Cardiac muscle cell (in vitro differentiated cells and primary cell): ENCODE measurements around the gene AATF. TPM values are rescaled to one million over a fixed set of nuclear protein-coding genes. Genes with fewer than 3 reads are reported as not detected.

Source experiments
- DNase-seq, 2 donors: peaks; one replicate each; pipeline versions ENCODE4 v3.0.0 to v3.0.0-alpha.2; 2010 to 2017; ENCODE audit warnings: low read depth in 1 of 2, low spot score in 1 of 2
- H3K27ac ChIP-seq: fragments of 200-600 bp; sonication (generic); 2 replicates; pipeline ENCODE4 v1.5.1; 2016
- H3K27me3 ChIP-seq: fragments of 200-600 bp; sonication (generic); 2 replicates; pipeline ENCODE4 v1.6.0; 2016; ENCODE audit warnings: control low read depth
- H3K36me3 ChIP-seq: fragments of 200-600 bp; sonication (generic); 2 replicates; pipeline ENCODE4 v1.5.1; 2016; ENCODE audit warnings: control low read depth
- H3K4me1 ChIP-seq: fragments of 200-600 bp; sonication (generic); 2 replicates; pipeline ENCODE4 v1.8.1; 2017; ENCODE audit warnings: low read depth, mild to moderate bottlenecking, mixed run types
- H3K4me3 ChIP-seq: fragments of 200-600 bp; sonication (generic); 2 replicates; pipeline ENCODE4 v1.5.1; 2016; ENCODE audit warnings: mild to moderate bottlenecking
- H3K9me3 ChIP-seq: fragments of 200-600 bp; sonication (generic); 2 replicates; pipeline ENCODE4 v1.5.1; 2017; ENCODE audit warnings: low read depth, mild to moderate bottlenecking, control low read depth
- polyA plus RNA-seq: library from polyadenylated mRNA; unstranded; fragments of >200 nt; fragmentation: Nextera tagmentation; extraction: Ambion mirVana; gene quantifications from 2 replicates; pipeline ENCODE4 v1.2.1, GENCODE V29; 2016
- total RNA-seq: library from RNA; depleted of rRNA; stranded (reverse); fragments of >200 nt; gene quantifications from 2 replicates; pipeline ENCODE4 v1.2.3, GENCODE V29; 2016
- TF ChIP-seq, protein P1 (sequence below): IDR thresholded peaks from 2 replicates; pipeline ENCODE4 v1.5.1; 2012; ENCODE audit warnings: low read depth, mild to moderate bottlenecking, low read length

AATF gene
- total and polyA plus RNA-seq, 2 experiments from 2014 or later, result 43.3 to 50.2 TPM

GRCh38 chr17:36934692-36935630 lies 13.8 kb upstream of the AATF start:
- peak; percentile 19 to 79 for DNase-seq
- Histone ChIP-seq H3K36me3 (no peaks in the 10 kb centered on the region), H3K9me3 (no peaks in the 10 kb centered on the region), H3K27me3 (peaks cover 100% of the 10 kb centered on the region), H3K4me3 (peak overlapping the region; percentile 42), H3K4me1 (peaks cover 35% of the 10 kb centered on the region), H3K27ac (no peak overlapping the region)
- TF ChIP-seq, protein P1, sequence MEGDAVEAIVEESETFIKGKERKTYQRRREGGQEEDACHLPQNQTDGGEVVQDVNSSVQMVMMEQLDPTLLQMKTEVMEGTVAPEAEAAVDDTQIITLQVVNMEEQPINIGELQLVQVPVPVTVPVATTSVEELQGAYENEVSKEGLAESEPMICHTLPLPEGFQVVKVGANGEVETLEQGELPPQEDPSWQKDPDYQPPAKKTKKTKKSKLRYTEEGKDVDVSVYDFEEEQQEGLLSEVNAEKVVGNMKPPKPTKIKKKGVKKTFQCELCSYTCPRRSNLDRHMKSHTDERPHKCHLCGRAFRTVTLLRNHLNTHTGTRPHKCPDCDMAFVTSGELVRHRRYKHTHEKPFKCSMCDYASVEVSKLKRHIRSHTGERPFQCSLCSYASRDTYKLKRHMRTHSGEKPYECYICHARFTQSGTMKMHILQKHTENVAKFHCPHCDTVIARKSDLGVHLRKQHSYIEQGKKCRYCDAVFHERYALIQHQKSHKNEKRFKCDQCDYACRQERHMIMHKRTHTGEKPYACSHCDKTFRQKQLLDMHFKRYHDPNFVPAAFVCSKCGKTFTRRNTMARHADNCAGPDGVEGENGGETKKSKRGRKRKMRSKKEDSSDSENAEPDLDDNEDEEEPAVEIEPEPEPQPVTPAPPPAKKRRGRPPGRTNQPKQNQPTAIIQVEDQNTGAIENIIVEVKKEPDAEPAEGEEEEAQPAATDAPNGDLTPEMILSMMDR, result no peak

DNA sequence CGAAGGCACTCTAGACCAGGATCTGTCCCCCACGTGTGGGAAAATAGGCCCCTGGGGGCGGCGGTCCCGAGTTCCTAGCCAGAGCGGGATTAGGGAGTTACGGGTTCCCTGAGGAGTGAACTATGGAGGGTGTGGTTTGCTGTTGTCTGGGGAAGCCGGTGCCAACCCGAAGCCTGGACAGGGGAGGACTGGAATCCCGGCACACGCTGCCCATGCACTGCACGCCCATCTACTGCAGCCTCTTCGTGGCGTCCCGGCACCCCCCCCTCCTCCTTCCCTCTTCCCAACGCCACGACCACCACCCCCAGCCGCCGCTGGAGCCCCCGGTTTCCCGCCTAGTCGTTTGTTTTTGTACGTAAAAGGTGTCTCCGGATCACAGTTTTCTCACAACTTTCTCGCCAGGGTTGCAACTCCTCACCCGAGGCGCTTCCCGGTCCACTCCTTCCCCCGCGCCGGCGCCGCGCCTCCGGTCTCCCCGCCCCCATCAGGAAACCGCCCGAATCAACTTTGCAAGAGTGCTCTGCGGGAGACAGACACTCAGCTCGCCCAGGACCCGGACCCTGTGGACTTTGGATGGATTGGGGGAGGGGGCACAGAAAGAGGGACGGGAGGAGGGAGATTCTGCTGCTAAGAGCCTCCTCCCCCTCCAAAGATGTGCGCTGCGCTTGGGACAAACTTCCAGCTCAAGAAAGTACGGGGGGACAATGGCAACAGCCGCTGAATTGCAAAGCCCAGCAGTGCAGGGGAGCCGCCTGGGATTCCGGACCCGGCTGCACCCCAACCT lies 12.9 kb upstream of the AATF start:
- Histone ChIP-seq H3K27ac (no peak overlapping the region), H3K4me3 (peak overlapping the region; percentile 42), H3K27me3 (peaks cover 100% of the 10 kb centered on the region), H3K4me1 (peaks cover 30% of the 10 kb centered on the region), H3K9me3 (no peaks in the 10 kb centered on the region), H3K36me3 (no peaks in the 10 kb centered on the region)
- DNase-seq, result peak in 1 of 2 donors; percentile 52
- TF ChIP-seq, protein P1, result no peak

GRCh38 chr17:36936455-36937000 lies 12.2 kb upstream of the AATF start:
- H3K4me3 ChIP-seq, result peak overlapping the region; percentile 42

DNA sequence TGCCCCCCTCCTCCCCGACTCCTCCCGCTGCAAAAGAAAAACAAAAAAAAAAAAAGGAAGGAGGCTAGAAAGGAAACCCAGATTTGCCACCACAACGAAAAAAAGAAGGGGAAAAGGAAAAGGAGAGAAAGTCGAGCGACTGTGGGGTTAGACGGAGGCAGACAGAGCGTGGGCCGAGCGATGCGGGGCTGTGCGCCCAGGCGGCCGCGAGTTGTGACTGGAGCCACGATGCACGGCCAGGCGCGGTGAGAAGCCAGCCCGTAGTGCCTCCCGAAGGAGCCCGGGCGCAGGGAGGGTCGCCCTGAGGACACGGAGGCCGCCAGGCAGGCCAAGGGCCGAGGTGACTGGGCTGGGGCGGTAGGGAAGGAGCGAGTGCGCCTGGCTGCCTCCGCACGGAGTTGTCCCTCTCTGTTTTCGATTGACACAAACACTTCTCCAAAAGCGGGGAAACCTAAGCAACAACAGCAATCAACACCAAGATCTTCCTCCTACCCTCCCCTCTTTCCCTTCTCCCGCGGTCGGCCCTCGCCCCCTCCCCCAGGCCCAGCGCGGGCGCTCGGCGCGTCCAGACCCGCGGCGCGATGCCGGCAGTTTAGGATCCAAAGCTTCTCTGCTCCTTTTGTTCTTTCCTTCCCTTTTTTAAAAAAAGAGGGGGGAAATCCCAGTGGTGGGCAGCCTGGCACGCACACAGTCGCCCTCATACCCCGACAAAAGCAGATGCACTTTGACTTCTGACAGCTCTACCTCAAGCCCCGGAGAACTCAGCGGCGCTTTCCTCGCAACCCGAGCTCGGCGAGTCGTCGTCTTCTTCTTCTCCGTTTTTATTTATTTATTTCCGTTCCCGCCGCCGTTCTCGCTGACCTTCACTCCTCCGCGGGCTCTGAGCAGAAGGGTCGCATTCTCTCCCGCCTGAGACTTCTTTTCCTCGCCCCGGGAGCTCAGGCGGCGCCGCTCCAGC lies 11.5 kb upstream of the AATF start, which contains the start of gene LHX1:
Gene LHX1 (plus strand): TSS at position 475 of the 958 bp plus-strand sequence. CDS start 723 bp downstream, outside the sequence.
- DNase-seq, result peak in 1 of 2 donors; percentile 52
- Histone ChIP-seq H3K27me3 (peaks cover 100% of the 10 kb centered on the region), H3K4me3 (peak within 1 kb of the TSS; percentile 42), H3K36me3 (no peaks in the 10 kb centered on the region), H3K4me1 (peaks cover 26% of the 10 kb centered on the region), H3K27ac (no peak within 1 kb of the TSS), H3K9me3 (no peaks in the 10 kb centered on the region)
- TF ChIP-seq, protein P1, result no peak

More at GRCh38 chr17:36936455-36937000, 12.2 kb upstream of the AATF start:
- Histone ChIP-seq H3K27me3 (peaks cover 100% of the 10 kb centered on the region), H3K4me1 (peaks cover 30% of the 10 kb centered on the region), H3K9me3 (no peaks in the 10 kb centered on the region), H3K27ac (no peak overlapping the region), H3K36me3 (no peaks in the 10 kb centered on the region)
- DNase-seq, result peak in 1 of 2 donors; percentile 81
- TF ChIP-seq, protein P1, result no peak
